GM12878 (cell line): Measurements from ENCODE around the gene AK5. TPM values are rescaled to one million over a fixed set of nuclear protein-coding genes. Genes with fewer than 3 reads are reported as not detected.

ENCODE experiments used
- ATAC-seq: fragments of 200-7000 bp; cut with Tn5 transposase; 3 replicates; pipeline ENCODE4 v1.9.1; 2020; ENCODE audit warnings: mild to moderate bottlenecking, moderate library complexity
- BruUV-seq: library from RNA; stranded (reverse); fragments of 400-500 nt; replicated peaks from 2 replicates; lab custom pipeline; 2021; lab: Mats Ljungman, UMichigan
- CTCF ChIA-PET: fragments of 300-600 bp; sonication (Branson Sonifier 250); formaldehyde crosslinking; extraction: SDS; loops from one replicate; lab custom pipeline; 2021; ENCODE audit warnings: inconsistent platforms; lab: Yijun Ruan, JAX
- POLR2A ChIA-PET: fragments of 350-600 bp; formaldehyde crosslinking; extraction: SDS; loops from one replicate; lab custom pipeline; 2021; ENCODE audit warnings: inconsistent platforms; lab: Charles Lee
- RAD21 ChIA-PET: fragments of 300-600 bp; sonication (Branson Sonifier 250); formaldehyde crosslinking; loops from one replicate; lab custom pipeline; 2023; ENCODE audit warnings: antibody characterized with exemption; ENCODE audit not compliant: unreplicated experiment; lab: Charles Lee
- SMC1A ChIA-PET: fragments of 300-600 bp; sonication (Branson Sonifier 250); formaldehyde crosslinking; loops from one replicate; lab custom pipeline; 2023; ENCODE audit not compliant: unreplicated experiment, uncharacterized antibody; lab: Charles Lee
- DNase-seq: peaks from one replicate; pipeline ENCODE4 v3.0.0-alpha.2; 2011; ENCODE audit warnings: low read depth, low spot score
- FAIRE-seq: peaks from 3 replicates; lab custom pipeline; 2011; peaks lifted over from hg19 to GRCh38; lab: Jason Lieb, UNC
- H2AFZ ChIP-seq: 2 replicates; pipeline ENCODE4 v1.6.0; 2011; ENCODE audit warnings: low read depth, low read length, control low read depth; ENCODE audit not compliant: control insufficient read depth
- H3K27ac ChIP-seq: 2 replicates; pipeline ENCODE4 v1.5.1; 2011; ENCODE audit warnings: control low read depth; ENCODE audit not compliant: control insufficient read depth, insufficient read depth
- H3K27me3 ChIP-seq, 2 experiments: replicated peaks in 1 of 2; 2 replicates each; pipeline versions ENCODE4 v1.6.0 to v1.6.1; 2011; ENCODE audit warnings: low read length in 1 of 2; ENCODE audit not compliant: control insufficient read depth in 2 of 2, insufficient read depth in 2 of 2
- H3K36me3 ChIP-seq, 2 experiments: 2 replicates each; pipeline ENCODE4 v1.5.1; 2011; ENCODE audit warnings: low read length in 1 of 2; ENCODE audit not compliant: control insufficient read depth in 2 of 2, insufficient read depth in 2 of 2
- H3K4me1 ChIP-seq: 2 replicates; pipeline ENCODE4 v1.6.1; 2011; ENCODE audit warnings: mild to moderate bottlenecking, low read length, moderate library complexity, mixed read lengths; ENCODE audit not compliant: control insufficient read depth, insufficient read depth
- H3K4me2 ChIP-seq: 2 replicates; pipeline ENCODE4 v1.6.0; 2011; ENCODE audit warnings: control low read depth; ENCODE audit not compliant: control insufficient read depth, insufficient read depth
- H3K4me3 ChIP-seq: fragments of 200-600 bp; sonication (generic); 2 replicates; pipeline ENCODE4 v1.5.1; 2016
- H3K79me2 ChIP-seq: 2 replicates; pipeline ENCODE4 v1.6.0; 2011; ENCODE audit warnings: low read length; ENCODE audit not compliant: control insufficient read depth, insufficient read depth
- H3K9ac ChIP-seq: 2 replicates; pipeline ENCODE4 v1.8.0; 2011; ENCODE audit warnings: low read length, control low read depth, mixed read lengths; ENCODE audit not compliant: control insufficient read depth, insufficient read depth
- H3K9me3 ChIP-seq: replicated peaks from 3 replicates; pipeline ENCODE4 v1.5.1; 2011; ENCODE audit warnings: mild to moderate bottlenecking, low read length; ENCODE audit not compliant: control insufficient read depth, insufficient read depth
- H4K20me1 ChIP-seq: 2 replicates; pipeline ENCODE4 v1.6.0; 2011; ENCODE audit not compliant: control insufficient read depth, insufficient read depth
- CBFB ChIP-seq: IDR thresholded peaks from 2 replicates; pipeline ENCODE4 v1.6.1; 2016; ENCODE audit warnings: antibody characterized with exemption, low read depth
- CBX3 ChIP-seq: fragments of 200-600 bp; sonication (generic); IDR thresholded peaks from 2 replicates; pipeline ENCODE4 v1.6.1; 2016; ENCODE audit warnings: low read depth, borderline replicate concordance
- CUX1 ChIP-seq: IDR thresholded peaks from 2 replicates; pipeline ENCODE4 v1.6.1; 2012; ENCODE audit warnings: improper control_type of control experiment, low read depth, low read length; ENCODE audit not compliant: insufficient replicate concordance
- IKZF1 ChIP-seq: fragments of 450-650 bp; conservative IDR thresholded peaks from 2 replicates; pipeline ENCODE4 v1.6.1; 2017; ENCODE audit warnings: antibody characterized with exemption, mild to moderate bottlenecking
- IRF3 ChIP-seq: fragments of 450-650 bp; IDR thresholded peaks from 2 replicates; pipeline ENCODE4 v1.6.1; 2014; ENCODE audit warnings: mild to moderate bottlenecking
- MEF2B ChIP-seq: fragments of 450-650 bp; IDR thresholded peaks from 2 replicates; pipeline ENCODE4 v1.6.1; 2018; ENCODE audit warnings: mild to moderate bottlenecking, moderate library complexity; ENCODE audit not compliant: partially characterized antibody, poor library complexity, severe bottlenecking
- MYC ChIP-seq: IDR thresholded peaks from 2 replicates; pipeline ENCODE4 v1.6.1; 2011; ENCODE audit warnings: mild to moderate bottlenecking, low read length, moderate library complexity, inconsistent platforms; ENCODE audit not compliant: insufficient read depth, insufficient replicate concordance, insufficient read length, severe bottlenecking
- NKRF ChIP-seq: fragments of 450-650 bp; conservative IDR thresholded peaks from 2 replicates; pipeline ENCODE4 v1.6.1; 2017; ENCODE audit warnings: mild to moderate bottlenecking, moderate library complexity
- SMAD1 ChIP-seq: fragments of 450-650 bp; IDR thresholded peaks from 2 replicates; pipeline ENCODE4 v1.6.1; 2018; ENCODE audit warnings: mild to moderate bottlenecking, low read depth; ENCODE audit not compliant: partially characterized antibody
- TAF1 ChIP-seq: IDR thresholded peaks from 2 replicates; pipeline ENCODE4 v1.6.1; 2011; ENCODE audit warnings: mild to moderate bottlenecking, low read depth, low read length, borderline replicate concordance
- ZBED1 ChIP-seq: IDR thresholded peaks from 2 replicates; pipeline ENCODE4 v1.6.1; 2016; ENCODE audit warnings: borderline replicate concordance
- WGBS: methylation state at CpG from one replicate; pipeline ENCODE4 v1.1.6; 2016; ENCODE audit warnings: low lambda C conversion rate; ENCODE audit not compliant: insufficient replicate concordance, insufficient coverage; ENCODE audit errors: missing lambda C conversion rate; 5-methylcytosine and 5-hydroxymethylcytosine counted together
- in situ Hi-C: fragments of 300-500 bp; cut with MboI; formaldehyde crosslinking; loops from 9 replicates; pipeline ENCODE4 v1.14.3; 2018; ENCODE audit warnings: mixed read lengths
- intact Hi-C: fragments of 100-400 bp; cut with micrococcal nuclease; formaldehyde crosslinking; loops from one replicate; pipeline ENCODE4 v1.14.2; 2022; ENCODE audit not compliant: unreplicated experiment
- polyA plus RNA-seq, 11 experiments: library from polyadenylated mRNA; depleted of rRNA in 4 of 11; unstranded in 6 of 11; stranded (reverse) in 5 of 11; fragments of >200 nt; fragmentation: Nextera tagmentation in 4 of 11; fragmentation: Illumina TruSeq in 1 of 11; extraction: Ambion mirVana in 4 of 11; extraction: Trizol in 1 of 11; gene quantifications; 1 replicate in 1 of 11; 2 replicates in 10 of 11; pipeline versions ENCODE4 v1.2.1 to v1.2.3, GENCODE V29; 2011 to 2016; ENCODE audit warnings: inconsistent platforms in 2 of 11, missing spikeins in 2 of 11, low read depth in 1 of 11
- total RNA-seq, 4 experiments: library from RNA; depleted of rRNA in 3 of 4; stranded (reverse); fragments of >200 nt in 3 of 4; fragmentation: Illumina TruSeq in 1 of 4; extraction: Trizol in 1 of 4; gene quantifications; 2 replicates each; pipeline versions ENCODE4 v1.2.1 to v1.2.3, GENCODE V29; 2013 to 2021

Gene AK5
- total and polyA plus RNA-seq, 10 of the 15 experiments (the other 5 are each of a cell fraction or from before 2014, with no cell fraction given), result 0.08 to 0.33 TPM; not detected in 8

GRCh38 chr1:77405186-77405585, 123.4 kb downstream of the AK5 start:
- TF ChIP-seq MEF2B, result no peak
- TF ChIP-seq SMAD1, result no peak
- TF ChIP-seq CBX3, result no peak
- TF ChIP-seq CBFB, result no peak
- TF ChIP-seq TAF1, result no peak
- no peak for TF ChIP-seq IKZF1
- TF ChIP-seq IRF3, result no peak
- TF ChIP-seq NKRF, result no peak
- no peak for TF ChIP-seq CUX1
- TF ChIP-seq ZBED1, result no peak
- no peak for TF ChIP-seq MYC
- RAD21 ChIA-PET, result no interaction called here
- Histone ChIP-seq H3K27me3 (no peaks in the 10 kb centered on the region), H3K9me3 (no peaks in the 10 kb centered on the region), H3K4me1 (no peaks in the 10 kb centered on the region), H4K20me1 (no peaks in the 10 kb centered on the region), H3K79me2 (no peaks in the 10 kb centered on the region), H3K9ac (no peak overlapping the region), H2AFZ (no peak overlapping the region), H3K4me3 (no peak overlapping the region), H3K36me3 (no peaks in the 10 kb centered on the region), H3K4me2 (no peak overlapping the region), H3K27ac (no peak overlapping the region)
- SMC1A ChIA-PET, result interaction anchor here (1.0 kb wide), 1 partner anchor 14 kb away, joined by 3 read pairs; no protein-coding TSS in a partner anchor
- ATAC-seq (no peak), DNase-seq (no peak), FAIRE-seq (no peak)
- WGBS, result 21% methylated on average over 4 of the region's 4 CpGs
- CTCF ChIA-PET, result no interaction called here
- in situ Hi-C loops, result no loop called here
- no TSS peak for BruUV-seq
- POLR2A ChIA-PET, result no interaction called here
- intact Hi-C loops, result no loop called here
